SK-N-MC (cell line): ENCODE measurements around the gene HMG20B.
A peak's percentile ranks its signal among the peaks of the same experiment; 100 is the strongest.

ENCODE experiments used
- DNase-seq: peaks from one replicate; pipeline ENCODE4 v3.0.0-alpha.2; 2011; ENCODE audit warnings: low read depth, low spot score
- H3K27ac ChIP-seq: fragments of 200-600 bp; sonication (generic); 2 replicates; pipeline ENCODE4 v1.5.1; 2016; ENCODE audit warnings: mixed run types
- H3K36me3 ChIP-seq: fragments of 200-600 bp; sonication (generic); 2 replicates; pipeline ENCODE4 v1.6.1; 2017; ENCODE audit warnings: antibody characterized with exemption, low read length, mixed read lengths; ENCODE audit not compliant: insufficient read depth
- H3K4me3 ChIP-seq: fragments of 200-600 bp; sonication (generic); 2 replicates; pipeline ENCODE4 v1.5.1; 2016
- H3K9ac ChIP-seq: fragments of 200-600 bp; sonication (generic); 2 replicates; pipeline ENCODE4 v1.8.0; 2017; ENCODE audit warnings: mixed run types, mixed read lengths; ENCODE audit not compliant: insufficient read length
- H3K9me3 ChIP-seq: fragments of 200-600 bp; sonication (generic); 2 replicates; pipeline ENCODE4 v1.6.1; 2017; ENCODE audit warnings: low read depth, mild to moderate bottlenecking, antibody characterized with exemption, low read length, moderate library complexity, mixed read lengths
- EZH2 ChIP-seq: fragments of 200-600 bp; sonication (generic); IDR thresholded peaks from one replicate; pipeline ENCODE4 v1.6.1; 2017; ENCODE audit warnings: antibody characterized with exemption
- FOXP2 ChIP-seq: optimal IDR thresholded peaks from 2 replicates; pipeline ENCODE3; 2011; ENCODE audit warnings: mild to moderate bottlenecking, moderate library complexity; ENCODE audit not compliant: insufficient read depth; ENCODE audit errors: extremely low read length, control extremely low read depth
- POLR2AphosphoS5 ChIP-seq: IDR thresholded peaks from 2 replicates; pipeline ENCODE4 v1.6.1; 2012; ENCODE audit warnings: mild to moderate bottlenecking, low read depth, low read length, borderline replicate concordance

HMG20B gene

GRCh38 chr19:3535235-3535535, 37.6 kb upstream of the HMG20B start:
- Histone ChIP-seq H3K36me3 (peaks cover 24% of the 10 kb centered on the region; the same call in 1 of the 2 replicates), H3K9me3 (no peaks in the 10 kb centered on the region), H3K4me3 (no peak overlapping the region), H3K27ac (no peak overlapping the region), H3K9ac (no peak overlapping the region)
- TF ChIP-seq POLR2AphosphoS5 (no peak), EZH2 (no peak), FOXP2 (no peak)
- DNase-seq: no peak

GRCh38 chr19:3535563-3535965, 37.2 kb upstream of the HMG20B start:
- no peaks in the 10 kb centered on the region for H3K9me3 ChIP-seq
- TF ChIP-seq POLR2AphosphoS5: no peak
- TF ChIP-seq FOXP2: no peak
- no peak for TF ChIP-seq EZH2
- peaks cover 24% of the 10 kb centered on the region; the same call in 1 of the 2 replicates for H3K36me3 ChIP-seq
- no peak overlapping the region for H3K4me3 ChIP-seq
- no peak for DNase-seq
- H3K27ac ChIP-seq: no peak overlapping the region
- no peak overlapping the region for H3K9ac ChIP-seq

GRCh38 chr19:3535981-3536380, 36.8 kb upstream of the HMG20B start:
- Histone ChIP-seq H3K27ac (no peak overlapping the region), H3K4me3 (no peak overlapping the region), H3K9me3 (no peaks in the 10 kb centered on the region), H3K36me3 (peaks cover 24% of the 10 kb centered on the region; the same call in 1 of the 2 replicates), H3K9ac (no peak overlapping the region)
- TF ChIP-seq POLR2AphosphoS5 (no peak), FOXP2 (no peak), EZH2 (no peak)
- no peak for DNase-seq

GRCh38 chr19:3536429-3537100, 36.2 kb upstream of the HMG20B start:
- no peak overlapping the region for H3K9ac ChIP-seq
- H3K9me3 ChIP-seq: no peaks in the 10 kb centered on the region
- H3K4me3 ChIP-seq: no peak overlapping the region
- TF ChIP-seq FOXP2: no peak
- no peak; the same call in 1 of the 2 replicates for TF ChIP-seq POLR2AphosphoS5
- no peak for TF ChIP-seq EZH2
- no peak overlapping the region for H3K27ac ChIP-seq
- peaks cover 21% of the 10 kb centered on the region; the same call in 1 of the 2 replicates for H3K36me3 ChIP-seq
- no peak for DNase-seq

- no peaks in the 10 kb centered on the region for H3K9me3 ChIP-seq
Measured at GRCh38 chr19:3537101-3537437, 35.7 kb upstream of the HMG20B start.

GRCh38 chr19:3537438-3538240, 35.1 kb upstream of the HMG20B start:
- Histone ChIP-seq H3K9ac (no peak overlapping the region), H3K4me3 (no peak overlapping the region), H3K27ac (no peak overlapping the region), H3K9me3 (no peaks in the 10 kb centered on the region), H3K36me3 (peaks cover 17% of the 10 kb centered on the region; the same call in 1 of the 2 replicates)
- no peak for DNase-seq
- TF ChIP-seq POLR2AphosphoS5 (peak; percentile 19; the same call in 1 of the 2 replicates), FOXP2 (no peak), EZH2 (no peak)

More at GRCh38 chr19:3537101-3537437, 35.7 kb upstream of the HMG20B start:
- Histone ChIP-seq H3K36me3 (peaks cover 21% of the 10 kb centered on the region; the same call in 1 of the 2 replicates), H3K4me3 (no peak overlapping the region), H3K9ac (no peak overlapping the region), H3K27ac (no peak overlapping the region)
- DNase-seq: no peak
- no peak for TF ChIP-seq FOXP2

GRCh38 chr19:3538258-3538929, 34.4 kb upstream of the HMG20B start:
- peaks cover 10% of the 10 kb centered on the region; the same call in 1 of the 2 replicates for H3K36me3 ChIP-seq
- H3K9me3 ChIP-seq: no peaks in the 10 kb centered on the region
- no peak for DNase-seq
- no peak; the same call in 1 of the 2 replicates for TF ChIP-seq POLR2AphosphoS5
- TF ChIP-seq EZH2: no peak
- no peak for TF ChIP-seq FOXP2
- H3K9ac ChIP-seq: no peak overlapping the region
- H3K4me3 ChIP-seq: no peak overlapping the region
- H3K27ac ChIP-seq: no peak overlapping the region
